Activated B cell treated with CpG ODN at 0.5 μM for 24 hours (primary cell): ENCODE data around the gene ZNF319. TPM values are rescaled to one million over a fixed set of nuclear protein-coding genes. Genes with fewer than 3 reads are reported as not detected.
A peak's percentile ranks its signal among the peaks of the same experiment; 100 is the strongest.

Experiments used
- ATAC-seq: fragments of 200-7000 bp; cut with Tn5 transposase; one replicate; pipeline ENCODE4 v1.10.0; 2021; ENCODE audit warnings: low read depth, mild to moderate bottlenecking, moderate library complexity
- CTCF ChIA-PET: fragments of 350-600 bp; sonication (Branson Sonifier 250); formaldehyde crosslinking; loops from one replicate; lab custom pipeline; 2021; ENCODE audit warnings: antibody characterized with exemption; lab: Charles Lee
- POLR2A ChIA-PET: fragments of 350-600 bp; sonication (Branson Sonifier 250); formaldehyde crosslinking; loops from one replicate; lab custom pipeline; 2021; ENCODE audit warnings: antibody characterized with exemption; lab: Charles Lee
- DNase-seq: peaks from one replicate; pipeline ENCODE4 v3.0.0; 2022
- H3K27ac Mint-ChIP-seq: one replicate; pipeline ENCODE4 v1.8.0; 2020; ENCODE audit warnings: mixed read lengths
- H3K27me3 Mint-ChIP-seq: one replicate; pipeline ENCODE4 v1.8.0; 2021; ENCODE audit warnings: mixed read lengths
- H3K36me3 Mint-ChIP-seq: one replicate; pipeline ENCODE4 v1.8.0; 2021; ENCODE audit warnings: low read depth, mixed read lengths
- H3K4me1 Mint-ChIP-seq: one replicate; pipeline ENCODE4 v1.8.0; 2021; ENCODE audit warnings: mixed read lengths
- H3K4me3 Mint-ChIP-seq: one replicate; pipeline ENCODE4 v1.8.0; 2020; ENCODE audit warnings: mild to moderate bottlenecking, mixed read lengths
- H3K9me3 Mint-ChIP-seq: one replicate; pipeline ENCODE4 v1.8.0; 2020; ENCODE audit warnings: mixed read lengths
- intact Hi-C: fragments of 100-400 bp; cut with micrococcal nuclease; formaldehyde crosslinking; loops from one replicate; pipeline ENCODE4 v1.15.1; 2024
- total RNA-seq: library from RNA; stranded (reverse); gene quantifications from 2 replicates; pipeline ENCODE4 v1.2.3, GENCODE V29; 2022
- TF ChIP-seq, protein P1 (sequence below): fragments of 200-600 bp; IDR thresholded peaks from one replicate; pipeline ENCODE4 v1.8.0; 2022; ENCODE audit warnings: antibody characterized with exemption, mild to moderate bottlenecking

ZNF319 gene
- total RNA-seq, 1 donor from 2014 or later: 10.6 TPM

DNA sequence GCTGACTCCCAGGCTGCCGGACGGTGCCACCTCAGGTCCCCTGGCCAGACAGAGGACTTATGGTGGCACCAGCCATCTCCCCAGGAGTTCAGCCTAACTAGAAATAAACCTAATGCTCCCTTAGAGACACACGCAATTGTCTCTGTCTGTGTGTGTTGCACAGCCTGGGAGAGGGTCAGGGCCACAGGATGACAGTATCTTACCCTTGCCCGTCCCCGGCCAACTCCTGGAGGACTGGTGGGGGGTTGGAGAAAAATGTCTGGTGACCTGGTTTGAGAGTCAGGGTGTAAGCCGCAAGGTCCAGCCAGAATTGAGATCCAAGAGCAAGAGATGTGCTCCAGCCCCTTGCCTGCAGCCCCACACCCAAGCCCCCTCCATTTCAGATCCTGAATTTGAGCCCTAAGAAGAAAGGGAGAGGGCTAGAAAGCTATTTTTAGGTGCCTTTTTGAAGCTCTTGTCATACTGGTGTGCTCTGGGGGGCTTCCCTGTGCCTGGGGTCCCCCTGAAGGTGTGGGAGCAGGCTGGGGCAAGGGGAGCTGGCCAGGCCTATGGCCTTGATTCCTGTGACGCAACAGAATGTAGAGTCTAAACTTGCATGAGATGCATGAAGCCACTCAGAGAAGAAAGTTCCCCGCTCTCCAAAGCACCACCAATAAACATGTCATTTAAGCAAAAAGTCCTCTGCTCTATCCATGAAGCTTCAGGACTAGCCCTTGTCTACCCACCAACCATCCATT, 12.9 kb downstream of the ZNF319 start:
- no peaks in the 10 kb centered on the region for H3K36me3 Mint-ChIP-seq
- ChIA-PET CTCF (no interaction called here), POLR2A (no interaction called here)
- no peak overlapping the region for H3K4me3 Mint-ChIP-seq
- TF ChIP-seq, protein P1, sequence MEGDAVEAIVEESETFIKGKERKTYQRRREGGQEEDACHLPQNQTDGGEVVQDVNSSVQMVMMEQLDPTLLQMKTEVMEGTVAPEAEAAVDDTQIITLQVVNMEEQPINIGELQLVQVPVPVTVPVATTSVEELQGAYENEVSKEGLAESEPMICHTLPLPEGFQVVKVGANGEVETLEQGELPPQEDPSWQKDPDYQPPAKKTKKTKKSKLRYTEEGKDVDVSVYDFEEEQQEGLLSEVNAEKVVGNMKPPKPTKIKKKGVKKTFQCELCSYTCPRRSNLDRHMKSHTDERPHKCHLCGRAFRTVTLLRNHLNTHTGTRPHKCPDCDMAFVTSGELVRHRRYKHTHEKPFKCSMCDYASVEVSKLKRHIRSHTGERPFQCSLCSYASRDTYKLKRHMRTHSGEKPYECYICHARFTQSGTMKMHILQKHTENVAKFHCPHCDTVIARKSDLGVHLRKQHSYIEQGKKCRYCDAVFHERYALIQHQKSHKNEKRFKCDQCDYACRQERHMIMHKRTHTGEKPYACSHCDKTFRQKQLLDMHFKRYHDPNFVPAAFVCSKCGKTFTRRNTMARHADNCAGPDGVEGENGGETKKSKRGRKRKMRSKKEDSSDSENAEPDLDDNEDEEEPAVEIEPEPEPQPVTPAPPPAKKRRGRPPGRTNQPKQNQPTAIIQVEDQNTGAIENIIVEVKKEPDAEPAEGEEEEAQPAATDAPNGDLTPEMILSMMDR: no peak
- no peak overlapping the region for H3K27ac Mint-ChIP-seq
- no peaks in the 10 kb centered on the region for H3K9me3 Mint-ChIP-seq
- no peak for DNase-seq
- no peaks in the 10 kb centered on the region for H3K27me3 Mint-ChIP-seq
- ATAC-seq: no peak
- intact Hi-C loops: no loop called here
- H3K4me1 Mint-ChIP-seq: peaks cover 14% of the 10 kb centered on the region

GRCh38 chr16:57986196-57986595, 14.3 kb downstream of the ZNF319 start:
- POLR2A ChIA-PET: no interaction called here
- TF ChIP-seq, protein P1: no peak
- Mint-ChIP-seq H3K4me3 (peak overlapping the region; percentile 91), H3K9me3 (no peaks in the 10 kb centered on the region), H3K4me1 (peaks cover 14% of the 10 kb centered on the region), H3K27ac (no peak overlapping the region), H3K27me3 (peaks cover 4% of the 10 kb centered on the region), H3K36me3 (no peaks in the 10 kb centered on the region)
- ATAC-seq (no peak), DNase-seq (no peak)
- CTCF ChIA-PET: no interaction called here
- intact Hi-C loops: no loop called here

DNA sequence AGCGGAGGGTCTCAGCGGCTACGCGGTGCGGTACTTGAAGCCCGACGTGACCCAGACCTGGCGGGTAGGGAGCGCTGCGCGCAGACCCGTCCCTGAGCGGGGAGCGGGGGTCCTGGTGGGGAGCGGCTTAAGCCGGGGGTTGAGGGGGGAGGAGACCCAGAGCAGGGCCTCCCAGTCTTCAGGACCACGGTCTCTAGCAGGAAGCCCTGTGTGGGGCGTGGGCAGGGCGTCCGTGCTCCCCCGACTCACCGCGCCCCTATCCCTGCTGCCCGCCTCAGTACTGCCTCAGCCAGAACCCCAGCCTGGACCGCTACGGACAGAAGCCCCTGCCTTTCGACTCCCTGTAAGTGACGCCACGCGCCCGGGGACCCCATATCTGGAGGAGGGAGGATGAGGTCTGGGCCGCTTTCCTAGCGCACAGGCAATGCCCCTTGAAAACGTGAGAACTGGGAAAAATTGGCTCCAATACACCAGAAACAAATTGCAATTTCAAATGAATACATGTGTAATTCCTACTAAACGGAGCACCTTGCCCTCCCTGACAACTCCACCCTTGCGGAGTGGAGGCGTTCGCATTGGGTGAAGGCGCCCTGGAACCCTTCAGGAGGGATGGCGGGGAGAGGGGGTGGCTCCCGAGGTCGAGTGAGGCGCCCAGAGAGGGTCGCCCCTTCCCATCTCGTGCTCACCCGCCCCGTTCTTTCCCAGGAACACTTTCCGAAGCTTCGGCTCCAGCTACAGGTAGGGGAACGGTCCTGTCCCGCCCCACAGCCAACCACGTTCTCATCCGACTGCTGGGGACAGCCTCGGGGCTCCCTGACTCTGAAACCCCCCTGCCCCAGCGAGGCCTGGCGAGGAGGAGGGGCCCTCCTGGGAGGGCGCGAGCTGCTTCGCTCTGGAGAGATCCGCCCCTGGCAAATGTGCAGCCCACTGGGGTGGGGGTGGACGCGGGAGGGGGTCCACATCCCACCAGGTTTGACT, 15.0 kb downstream of the ZNF319 start:
- TF ChIP-seq, protein P1: no peak
- no peak for DNase-seq
- Mint-ChIP-seq H3K36me3 (no peaks in the 10 kb centered on the region), H3K27me3 (peaks cover 4% of the 10 kb centered on the region), H3K27ac (no peak overlapping the region), H3K4me3 (peak overlapping the region; percentile 91), H3K9me3 (no peaks in the 10 kb centered on the region), H3K4me1 (peaks cover 14% of the 10 kb centered on the region)
- ChIA-PET CTCF (no interaction called here), POLR2A (interaction anchor here (1.0 to 1.2 kb wide), 2 partner anchors 15 to 144 kb away, joined by 5 to 12 read pairs; partner anchors contain the start of genes CFAP20, USB1 and ZNF319)
- peak; percentile 50 for ATAC-seq
- intact Hi-C loops: loop anchor here (1.0 kb wide), 3 partner anchors 10 to 144 kb away; partner anchors contain the start of genes CFAP20 and ZNF319

DNA sequence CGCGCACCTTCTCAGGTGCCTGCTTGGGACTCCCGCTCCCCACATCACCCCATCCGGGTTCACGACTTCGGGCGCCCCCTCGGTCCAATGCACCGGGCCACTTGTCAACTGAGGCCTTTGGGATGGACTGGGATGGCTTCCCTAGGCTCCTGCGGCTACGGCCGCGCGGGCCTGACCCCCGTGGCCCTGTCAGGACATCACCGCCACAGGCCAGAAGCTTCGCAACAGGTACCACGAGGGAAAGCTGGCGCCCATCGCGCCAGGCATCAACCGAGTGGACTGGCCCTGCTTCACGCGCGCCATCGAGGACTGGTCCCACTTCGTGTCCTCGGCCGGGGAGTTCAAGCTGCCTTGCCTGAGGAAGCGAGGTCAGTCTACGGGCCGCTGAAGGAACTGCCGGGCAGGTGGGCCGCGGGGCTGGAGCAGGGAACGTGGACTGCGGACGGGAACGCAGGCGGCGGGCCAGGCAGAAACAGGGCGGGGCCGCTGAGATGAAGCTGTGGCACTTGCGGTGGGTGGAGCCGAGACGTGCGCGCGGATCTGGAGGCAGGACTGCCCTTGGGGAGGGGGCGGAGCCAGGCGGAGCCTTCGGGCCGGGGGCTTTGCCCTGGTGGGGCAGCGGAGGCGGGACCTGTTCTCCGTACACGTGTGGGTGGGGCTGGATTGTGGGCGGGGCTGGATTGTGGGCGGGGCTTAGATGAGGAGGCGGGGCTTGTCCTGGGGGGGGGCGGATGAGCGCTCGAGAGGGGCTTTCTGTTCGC, 15.8 kb downstream of the ZNF319 start:
- intact Hi-C loops: loop anchor here (1.0 to 5.0 kb wide), 5 partner anchors 11 to 1792 kb away; partner anchors contain the start of genes CFAP20, GNAO1, KATNB1 and ZNF319
- CTCF ChIA-PET: no interaction called here
- Mint-ChIP-seq H3K4me1 (peaks cover 14% of the 10 kb centered on the region), H3K27ac (no peak overlapping the region), H3K27me3 (peaks cover 4% of the 10 kb centered on the region), H3K9me3 (no peaks in the 10 kb centered on the region), H3K36me3 (no peaks in the 10 kb centered on the region), H3K4me3 (peak overlapping the region; percentile 91)
- ATAC-seq (peak; percentile 99), DNase-seq (peak; percentile 82)
- TF ChIP-seq, protein P1: no peak
- POLR2A ChIA-PET: interaction anchor here (1.0 to 1.2 kb wide), 2 partner anchors 16 to 145 kb away, joined by 5 to 12 read pairs; partner anchors contain the start of genes CFAP20, USB1 and ZNF319
